Activated CD4-positive, CD25-positive, alpha-beta regulatory T cell treated with anti-CD3 and anti-CD28 coated beads, Interleukin-2, amount 50 U/mL, for 16 hours (primary cell): ENCODE results near the gene CCDC102A.
A peak's percentile ranks its signal among the peaks of the same experiment; 100 is the strongest.

Experiments
- DNase-seq: peaks from one replicate; pipeline ENCODE4 v3.0.0-alpha.2; 2020; ENCODE audit warnings: low read depth, low spot score

Gene CCDC102A

DNA sequence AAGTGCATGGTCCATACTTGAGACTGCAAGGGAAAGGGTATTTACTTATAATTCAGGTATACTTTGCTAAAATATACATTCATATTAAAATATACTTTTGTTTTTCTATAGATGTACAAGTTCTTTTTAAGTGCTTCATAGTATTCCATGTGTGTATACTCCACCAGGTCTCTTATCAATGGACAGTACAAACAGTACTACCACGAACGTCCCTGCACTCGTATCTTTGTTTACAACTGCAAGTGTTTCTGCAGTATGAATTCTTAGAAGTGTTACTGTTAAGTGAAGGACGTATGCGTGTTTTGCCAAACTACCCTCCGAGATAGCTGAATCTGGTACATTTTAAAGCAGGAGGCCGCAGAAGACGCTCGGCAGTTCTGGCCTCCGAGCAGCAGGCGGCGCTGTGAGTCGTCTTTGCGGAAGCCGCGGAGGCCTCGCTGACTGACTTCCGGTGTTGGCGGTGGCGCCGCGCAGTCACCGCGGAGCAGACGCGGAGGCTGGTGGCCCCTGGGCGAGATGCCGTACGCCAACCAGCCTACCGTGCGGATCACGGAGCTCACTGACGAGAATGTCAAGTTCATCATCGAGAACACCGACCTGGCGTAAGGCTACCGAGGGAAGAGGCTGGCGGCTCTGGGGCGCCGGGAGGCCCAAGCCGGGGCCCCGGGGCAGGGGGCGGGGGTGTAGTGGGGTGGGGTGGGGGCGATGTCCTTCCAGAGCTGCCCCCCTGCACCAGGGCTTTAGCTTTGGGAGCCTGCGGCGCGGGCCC, 74.0 kb downstream of the CCDC102A start, which contains the start of gene POLR2C:
POLR2C (plus strand) TSS at position 471 of the 769 bp plus-strand sequence; CDS start at position 517, 46 bp downstream.
- DNase-seq: peak; percentile 89
